ENCODE measurements around the gene HS3ST4.

- TF ChIP-seq CTCF (IDR thresholded peaks at IDR 0.05) = no peak
- no peak for TF ChIP-seq POLR2A (IDR thresholded peaks at IDR 0.05)
Observed at GRCh38 chr16:26186091-26186615, 494.4 kb downstream of the HS3ST4 start.
